Type B pancreatic cell (in vitro differentiated cells): Measurements from ENCODE around the gene MAN2B2. TPM values are rescaled to one million over a fixed set of nuclear protein-coding genes. Genes with fewer than 3 reads are reported as not detected.

Experiments used
- DNase-seq: peaks from one replicate; pipeline ENCODE4 v3.0.0; 2021; ENCODE audit warnings: mixed read lengths; ENCODE audit not compliant: unreplicated experiment; ENCODE audit errors: extremely low spot score
- H3K27ac Mint-ChIP-seq: 2 replicates; pipeline ENCODE4 v1.8.0; 2021; ENCODE audit warnings: mild to moderate bottlenecking, mixed read lengths
- H3K27me3 Mint-ChIP-seq: 2 replicates; pipeline ENCODE4 v1.8.0; 2021; ENCODE audit warnings: mixed read lengths
- H3K36me3 Mint-ChIP-seq: 2 replicates; pipeline ENCODE4 v1.8.0; 2021; ENCODE audit warnings: mixed read lengths
- H3K4me1 Mint-ChIP-seq: one replicate; pipeline ENCODE4 v1.8.0; 2021; ENCODE audit warnings: mixed read lengths; ENCODE audit not compliant: unreplicated experiment
- H3K4me3 Mint-ChIP-seq: 2 replicates; pipeline ENCODE4 v1.8.0; 2021; ENCODE audit warnings: mild to moderate bottlenecking, mixed read lengths
- H3K9me3 Mint-ChIP-seq: 2 replicates; pipeline ENCODE4 v1.8.0; 2021; ENCODE audit warnings: mixed read lengths
- total RNA-seq: library from RNA; stranded (reverse); gene quantifications from 2 replicates; pipeline ENCODE4 v1.2.1, GENCODE V29; 2021; ENCODE audit warnings: low replicate concordance
- TF ChIP-seq, protein P1 (sequence below): fragments of 200-600 bp; sonication (generic); conservative IDR thresholded peaks from 2 replicates; pipeline ENCODE4 v1.5.0; 2021; ENCODE audit warnings: antibody characterized with exemption, mild to moderate bottlenecking

Gene MAN2B2
- total RNA-seq, 1 donor from 2014 or later: 17.4 TPM

- no peak for DNase-seq
Observed at GRCh38 chr4:6549445-6549844, 25.5 kb upstream of the MAN2B2 start.

GRCh38 chr4:6549890-6550620 is 24.9 kb upstream of the MAN2B2 start:
- TF ChIP-seq, protein P1, sequence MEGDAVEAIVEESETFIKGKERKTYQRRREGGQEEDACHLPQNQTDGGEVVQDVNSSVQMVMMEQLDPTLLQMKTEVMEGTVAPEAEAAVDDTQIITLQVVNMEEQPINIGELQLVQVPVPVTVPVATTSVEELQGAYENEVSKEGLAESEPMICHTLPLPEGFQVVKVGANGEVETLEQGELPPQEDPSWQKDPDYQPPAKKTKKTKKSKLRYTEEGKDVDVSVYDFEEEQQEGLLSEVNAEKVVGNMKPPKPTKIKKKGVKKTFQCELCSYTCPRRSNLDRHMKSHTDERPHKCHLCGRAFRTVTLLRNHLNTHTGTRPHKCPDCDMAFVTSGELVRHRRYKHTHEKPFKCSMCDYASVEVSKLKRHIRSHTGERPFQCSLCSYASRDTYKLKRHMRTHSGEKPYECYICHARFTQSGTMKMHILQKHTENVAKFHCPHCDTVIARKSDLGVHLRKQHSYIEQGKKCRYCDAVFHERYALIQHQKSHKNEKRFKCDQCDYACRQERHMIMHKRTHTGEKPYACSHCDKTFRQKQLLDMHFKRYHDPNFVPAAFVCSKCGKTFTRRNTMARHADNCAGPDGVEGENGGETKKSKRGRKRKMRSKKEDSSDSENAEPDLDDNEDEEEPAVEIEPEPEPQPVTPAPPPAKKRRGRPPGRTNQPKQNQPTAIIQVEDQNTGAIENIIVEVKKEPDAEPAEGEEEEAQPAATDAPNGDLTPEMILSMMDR: no peak
- H3K4me3 Mint-ChIP-seq: no peak overlapping the region
- DNase-seq: no peak
- peaks cover 77% of the 10 kb centered on the region for H3K27me3 Mint-ChIP-seq
- H3K4me1 Mint-ChIP-seq: no peaks in the 10 kb centered on the region
- no peaks in the 10 kb centered on the region for H3K36me3 Mint-ChIP-seq
- no peaks in the 10 kb centered on the region for H3K9me3 Mint-ChIP-seq
- H3K27ac Mint-ChIP-seq: no peak overlapping the region

More at GRCh38 chr4:6549445-6549844, 25.5 kb upstream of the MAN2B2 start:
- H3K4me3 Mint-ChIP-seq: no peak overlapping the region
- H3K36me3 Mint-ChIP-seq: no peaks in the 10 kb centered on the region
- no peak overlapping the region for H3K27ac Mint-ChIP-seq
- peaks cover 74% of the 10 kb centered on the region for H3K27me3 Mint-ChIP-seq
- H3K9me3 Mint-ChIP-seq: no peaks in the 10 kb centered on the region
- H3K4me1 Mint-ChIP-seq: no peaks in the 10 kb centered on the region
- TF ChIP-seq, protein P1: no peak

DNA sequence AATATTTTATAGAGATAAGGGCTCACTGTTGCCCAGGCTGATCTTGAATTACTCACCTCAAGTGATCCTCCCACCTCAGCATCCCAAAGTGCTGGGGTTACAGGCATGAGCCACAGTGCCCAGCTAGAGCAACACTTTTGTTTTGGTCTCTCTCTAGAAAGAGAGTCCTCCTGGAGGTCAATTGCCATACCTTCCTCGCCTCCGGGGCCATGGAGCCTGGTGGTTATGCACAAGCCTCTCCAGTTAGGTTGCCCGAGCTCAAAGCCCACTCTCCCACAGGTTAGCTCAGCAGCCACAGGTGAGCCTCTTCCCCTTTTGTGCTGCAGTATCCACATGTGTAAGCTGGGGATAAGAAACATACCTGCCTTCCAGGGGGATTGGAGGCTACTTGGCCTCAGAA is 24.2 kb upstream of the MAN2B2 start:
- Mint-ChIP-seq H3K4me1 (no peaks in the 10 kb centered on the region), H3K36me3 (no peaks in the 10 kb centered on the region), H3K9me3 (no peaks in the 10 kb centered on the region), H3K27me3 (peaks cover 81% of the 10 kb centered on the region), H3K27ac (no peak overlapping the region), H3K4me3 (no peak overlapping the region)
- no peak for DNase-seq
- TF ChIP-seq, protein P1: no peak

DNA sequence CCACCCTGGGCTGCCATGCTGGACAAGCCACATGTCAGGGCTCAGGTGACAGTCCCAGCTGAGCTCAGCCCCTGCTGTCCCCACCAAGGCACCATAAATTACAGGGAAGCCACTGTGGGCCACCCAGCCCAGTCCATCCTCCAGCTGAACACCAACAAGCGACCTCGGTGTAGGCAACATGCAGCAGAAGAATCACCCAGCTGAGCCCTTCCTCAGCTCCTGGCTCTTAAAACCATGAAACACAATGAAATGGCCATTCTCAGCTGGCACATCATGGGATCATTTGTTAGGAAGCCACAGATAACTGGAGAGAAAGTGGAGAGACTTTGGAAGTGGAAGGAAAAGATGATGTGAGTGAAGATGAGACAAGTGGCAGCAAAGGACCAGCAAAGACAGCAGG is 23.3 kb upstream of the MAN2B2 start:
- TF ChIP-seq, protein P1: no peak
- Mint-ChIP-seq H3K27me3 (peaks cover 87% of the 10 kb centered on the region), H3K27ac (no peak overlapping the region), H3K4me3 (no peak overlapping the region), H3K36me3 (no peaks in the 10 kb centered on the region), H3K9me3 (no peaks in the 10 kb centered on the region), H3K4me1 (no peaks in the 10 kb centered on the region)
- no peak for DNase-seq

DNA sequence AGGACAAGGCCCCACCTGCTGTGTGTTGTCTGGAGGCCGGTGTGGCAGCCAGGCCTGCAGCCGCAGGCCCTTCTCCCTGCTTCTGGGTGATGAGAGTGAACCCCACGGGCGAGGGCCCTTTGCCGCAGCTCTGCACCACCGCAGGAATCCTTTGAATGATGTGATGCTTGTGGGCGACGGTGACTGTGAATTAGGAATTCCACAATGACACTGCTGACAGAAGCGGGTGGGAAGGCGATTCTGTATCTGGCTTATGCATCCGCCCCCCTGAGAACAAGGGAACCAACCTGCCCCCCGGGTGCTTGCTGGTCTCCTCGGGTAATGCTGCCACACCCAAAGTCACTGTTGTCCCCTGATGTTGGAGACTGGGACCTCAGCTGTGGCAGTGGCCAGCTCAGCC is 19.5 kb upstream of the MAN2B2 start:
- Mint-ChIP-seq H3K27me3 (peaks cover 89% of the 10 kb centered on the region), H3K4me1 (no peaks in the 10 kb centered on the region), H3K4me3 (no peak overlapping the region), H3K36me3 (no peaks in the 10 kb centered on the region), H3K27ac (no peak overlapping the region), H3K9me3 (no peaks in the 10 kb centered on the region)
- TF ChIP-seq, protein P1: no peak
- no peak for DNase-seq
